ENCODE data around the gene TPRA1. TPM values are rescaled to one million over a fixed set of nuclear protein-coding genes. Genes with fewer than 3 reads are reported as not detected.
A peak's percentile ranks its signal among the peaks of the same experiment; 100 is the strongest.

Gene TPRA1
- total RNA-seq, 1 experiment from 2014 or later, result 24.2 TPM

- ChIA-PET POLR2A (interaction anchor here (0.6 to 1.5 kb wide), 4 partner anchors 8 to 488 kb away, joined by 3 to 4 read pairs (median 3); no protein-coding TSS in a partner anchor), CTCF (interaction anchor here (0.6 to 6.6 kb wide), 4 partner anchors 8 to 86 kb away, joined by 3 to 77 read pairs (median 6); no protein-coding TSS in a partner anchor)
- H3K27ac Mint-ChIP-seq, result no peak overlapping the region
- no peaks in the 10 kb centered on the region for H3K9me3 Mint-ChIP-seq
- H3K4me3 Mint-ChIP-seq, result peak overlapping the region; percentile 86
- DNase-seq (ENCODE audit: low spot score) (no peak), ATAC-seq (no peak)
- TF ChIP-seq ZNF396 (CRISPR knock-in tag; IDR thresholded peaks at IDR 0.05; ENCODE audit: borderline replicate concordance) (no peak), ZNF219 (CRISPR knock-in tag; IDR thresholded peaks at IDR 0.05; ENCODE audit: borderline replicate concordance) (no peak), MXD4 (CRISPR knock-in tag; IDR thresholded peaks at IDR 0.05; ENCODE audit: borderline replicate concordance) (no peak), ZNF416 (CRISPR knock-in tag; IDR thresholded peaks at IDR 0.05) (no peak), TCF7 (CRISPR knock-in tag; IDR thresholded peaks at IDR 0.05; ENCODE audit: low read depth) (no peak)
- TF ChIP-seq, protein P1, sequence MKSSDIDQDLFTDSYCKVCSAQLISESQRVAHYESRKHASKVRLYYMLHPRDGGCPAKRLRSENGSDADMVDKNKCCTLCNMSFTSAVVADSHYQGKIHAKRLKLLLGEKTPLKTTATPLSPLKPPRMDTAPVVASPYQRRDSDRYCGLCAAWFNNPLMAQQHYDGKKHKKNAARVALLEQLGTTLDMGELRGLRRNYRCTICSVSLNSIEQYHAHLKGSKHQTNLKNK (CRISPR knock-in tag; IDR thresholded peaks at IDR 0.05), result no peak
- TF ChIP-seq, protein P2, sequence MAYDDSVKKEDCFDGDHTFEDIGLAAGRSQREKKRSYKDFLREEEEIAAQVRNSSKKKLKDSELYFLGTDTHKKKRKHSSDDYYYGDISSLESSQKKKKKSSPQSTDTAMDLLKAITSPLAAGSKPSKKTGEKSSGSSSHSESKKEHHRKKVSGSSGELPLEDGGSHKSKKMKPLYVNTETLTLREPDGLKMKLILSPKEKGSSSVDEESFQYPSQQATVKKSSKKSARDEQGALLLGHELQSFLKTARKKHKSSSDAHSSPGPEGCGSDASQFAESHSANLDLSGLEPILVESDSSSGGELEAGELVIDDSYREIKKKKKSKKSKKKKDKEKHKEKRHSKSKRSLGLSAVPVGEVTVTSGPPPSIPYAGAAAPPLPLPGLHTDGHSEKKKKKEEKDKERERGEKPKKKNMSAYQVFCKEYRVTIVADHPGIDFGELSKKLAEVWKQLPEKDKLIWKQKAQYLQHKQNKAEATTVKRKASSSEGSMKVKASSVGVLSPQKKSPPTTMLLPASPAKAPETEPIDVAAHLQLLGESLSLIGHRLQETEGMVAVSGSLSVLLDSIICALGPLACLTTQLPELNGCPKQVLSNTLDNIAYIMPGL (CRISPR knock-in tag; IDR thresholded peaks at IDR 0.05), result no peak
- peaks cover 29% of the 10 kb centered on the region for H3K36me3 Mint-ChIP-seq
- peaks cover 30% of the 10 kb centered on the region for H3K4me1 Mint-ChIP-seq
- H3K27me3 Mint-ChIP-seq (ENCODE audit: low read depth), result peaks cover 3% of the 10 kb centered on the region; the same call in 1 of the 2 replicates
Observed at GRCh38 chr3:127597020-127597771, 6.7 kb upstream of the TPRA1 start.

DNA sequence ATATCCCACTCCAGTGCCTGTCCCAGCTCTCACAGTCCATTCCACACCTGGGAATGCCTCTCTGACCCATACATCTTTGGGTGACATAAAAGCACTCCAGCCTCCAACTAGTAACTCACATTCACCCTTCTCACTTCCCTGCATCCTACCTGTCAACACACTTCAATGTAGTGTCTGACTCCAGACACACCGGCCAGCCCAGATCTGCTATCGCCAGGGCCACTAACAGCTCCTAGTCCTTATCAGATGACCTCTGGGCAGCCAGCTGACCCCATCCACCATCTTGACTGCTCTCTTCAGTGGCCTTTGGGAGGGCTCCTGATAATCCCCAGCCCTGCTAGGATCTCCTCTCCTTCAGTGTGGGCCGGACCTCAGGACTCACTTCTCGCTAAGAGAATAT is 4.8 kb upstream of the TPRA1 start:
- POLR2A ChIA-PET, result no interaction called here
- Mint-ChIP-seq H3K4me1 (peaks cover 27% of the 10 kb centered on the region), H3K36me3 (peaks cover 11% of the 10 kb centered on the region), H3K27me3 (ENCODE audit: low read depth) (peaks cover 3% of the 10 kb centered on the region; the same call in 1 of the 2 replicates), H3K9me3 (no peaks in the 10 kb centered on the region), H3K27ac (no peak overlapping the region), H3K4me3 (no peak overlapping the region)
- no peak for ATAC-seq
- TF ChIP-seq NFE2L1 (CRISPR knock-in tag; IDR thresholded peaks at IDR 0.05), result no peak
- TF ChIP-seq TEAD1 (CRISPR knock-in tag; IDR thresholded peaks at IDR 0.05), result no peak
- TF ChIP-seq KAT7 (CRISPR knock-in tag; IDR thresholded peaks at IDR 0.05; ENCODE audit: borderline replicate concordance), result no peak
- no peak for TF ChIP-seq MXD4 (CRISPR knock-in tag; IDR thresholded peaks at IDR 0.05; ENCODE audit: borderline replicate concordance)
- TF ChIP-seq E2F5 (CRISPR knock-in tag; IDR thresholded peaks at IDR 0.05), result no peak
- no peak for TF ChIP-seq ATF2 (CRISPR knock-in tag; IDR thresholded peaks at IDR 0.05; ENCODE audit: borderline replicate concordance, low read depth)
- TF ChIP-seq ARID4B (CRISPR knock-in tag; IDR thresholded peaks at IDR 0.05; ENCODE audit: borderline replicate concordance), result no peak
- no peak for TF ChIP-seq ELF4 (CRISPR knock-in tag; IDR thresholded peaks at IDR 0.05; ENCODE audit: low read depth)
- TF ChIP-seq, protein P3, sequence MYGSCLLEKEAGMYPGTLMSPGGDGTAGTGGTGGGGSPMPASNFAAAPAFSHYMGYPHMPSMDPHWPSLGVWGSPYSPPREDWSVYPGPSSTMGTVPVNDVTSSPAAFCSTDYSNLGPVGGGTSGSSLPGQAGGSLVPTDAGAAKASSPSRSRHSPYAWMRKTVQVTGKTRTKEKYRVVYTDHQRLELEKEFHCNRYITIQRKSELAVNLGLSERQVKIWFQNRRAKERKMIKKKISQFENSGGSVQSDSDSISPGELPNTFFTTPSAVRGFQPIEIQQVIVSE (CRISPR knock-in tag; IDR thresholded peaks at IDR 0.05; ENCODE audit: borderline replicate concordance), result no peak
- TF ChIP-seq ZBTB21 (CRISPR knock-in tag; IDR thresholded peaks at IDR 0.05; ENCODE audit: borderline replicate concordance), result no peak
- TF ChIP-seq, protein P1 (CRISPR knock-in tag; IDR thresholded peaks at IDR 0.05), result no peak
- no peak for TF ChIP-seq ZNF281 (CRISPR knock-in tag; IDR thresholded peaks at IDR 0.05)
- DNase-seq (ENCODE audit: low spot score), result no peak
- CTCF ChIA-PET, result interaction anchor here (6.6 kb wide), 1 partner anchor 20 kb away, joined by 77 read pairs; no protein-coding TSS in a partner anchor
